ENCODE results near the gene DTX3.
"Not testable (repeated sequence)": the region's sequence is repeated elsewhere in the genome, so short reads cannot be mapped to it uniquely, and the experiment has no call there.

Gene DTX3

DNA sequence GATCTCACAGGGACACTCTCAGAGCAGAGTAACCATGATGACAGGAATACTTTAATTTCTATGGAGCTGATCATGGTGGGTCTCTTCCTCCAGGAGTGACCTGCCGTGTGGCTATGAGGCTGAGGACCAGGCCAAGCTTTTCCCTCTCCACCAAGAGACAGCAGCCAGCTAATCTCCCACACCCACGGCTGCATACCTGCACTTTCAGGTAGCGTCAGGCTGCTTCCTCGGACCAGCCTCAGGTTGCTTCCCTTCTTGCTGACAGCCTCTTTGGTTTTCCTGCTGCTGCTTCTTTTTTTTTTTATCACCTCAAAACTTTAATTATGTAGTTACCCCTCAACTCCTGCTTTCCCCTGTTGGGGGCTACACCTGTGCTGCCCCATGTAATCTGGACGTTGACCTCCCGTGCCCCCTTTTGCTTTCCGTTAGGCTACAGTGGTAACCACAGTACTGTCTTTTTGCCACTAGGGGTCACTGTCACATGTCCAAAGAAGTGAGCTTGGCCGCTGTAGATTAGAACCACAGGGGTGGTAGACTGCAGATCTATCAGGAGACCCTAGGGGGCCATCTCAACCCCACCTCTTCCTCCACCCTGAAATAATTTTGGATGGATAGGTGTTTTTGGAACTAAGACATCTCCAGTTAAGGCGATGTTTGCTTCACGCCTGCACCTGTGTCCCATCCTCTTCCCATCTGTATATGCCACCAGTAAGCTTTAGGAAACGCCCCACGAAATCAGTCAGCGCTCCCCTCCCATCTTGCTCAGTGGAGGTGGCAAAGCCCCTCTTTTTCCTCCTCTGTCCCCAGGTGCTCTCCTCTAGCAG, 21.4 kb upstream of the DTX3 start:
- DNase-seq (ENCODE audit: extremely low read depth in 1 of 2, low read depth in 1 of 2) = peak; percentile 21 to 42

DNA sequence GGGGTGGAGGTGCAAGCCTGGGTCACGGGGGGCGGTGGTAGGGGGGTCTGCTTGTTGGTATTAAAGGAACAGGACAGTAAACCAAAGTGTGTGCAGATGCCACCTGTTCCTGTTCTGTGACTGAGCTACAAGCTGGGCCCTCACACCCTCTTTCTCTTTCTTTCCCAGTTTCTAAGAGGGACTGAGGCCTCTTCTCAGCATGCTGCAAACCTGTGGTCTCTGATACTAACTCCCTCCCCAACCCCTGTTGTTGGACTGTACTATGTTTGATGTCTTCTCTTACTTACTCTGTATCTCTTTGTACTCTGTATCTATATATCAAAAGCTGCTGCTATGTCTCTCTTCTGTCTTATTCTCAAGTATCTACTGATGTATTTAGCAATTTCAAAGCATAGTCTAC, 20.6 kb upstream of the DTX3 start:
- DNase-seq (ENCODE audit: extremely low read depth in 1 of 2, low read depth in 1 of 2) = no peak

DNA sequence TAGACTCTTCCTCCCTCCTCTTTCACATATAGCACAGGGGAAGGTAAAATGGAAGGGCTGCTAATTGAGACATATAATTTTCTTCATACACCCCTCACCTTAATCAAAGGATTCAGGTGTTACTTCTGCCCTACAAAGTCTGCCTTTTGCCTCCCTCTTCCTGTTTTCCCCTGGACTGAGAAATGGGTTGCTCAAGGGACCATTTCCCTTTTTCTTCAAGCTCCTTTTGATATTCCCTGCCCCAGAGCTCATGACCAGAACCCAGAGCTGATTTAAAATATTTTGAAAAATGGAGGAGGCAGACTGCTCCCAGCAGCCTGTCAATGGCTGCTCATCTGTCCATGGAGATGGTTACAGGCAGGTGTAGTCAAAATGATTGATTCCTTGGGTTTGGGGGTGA, 19.9 kb upstream of the DTX3 start:
- no peak for DNase-seq (ENCODE audit: extremely low read depth in 1 of 2, low read depth in 1 of 2)

DNA sequence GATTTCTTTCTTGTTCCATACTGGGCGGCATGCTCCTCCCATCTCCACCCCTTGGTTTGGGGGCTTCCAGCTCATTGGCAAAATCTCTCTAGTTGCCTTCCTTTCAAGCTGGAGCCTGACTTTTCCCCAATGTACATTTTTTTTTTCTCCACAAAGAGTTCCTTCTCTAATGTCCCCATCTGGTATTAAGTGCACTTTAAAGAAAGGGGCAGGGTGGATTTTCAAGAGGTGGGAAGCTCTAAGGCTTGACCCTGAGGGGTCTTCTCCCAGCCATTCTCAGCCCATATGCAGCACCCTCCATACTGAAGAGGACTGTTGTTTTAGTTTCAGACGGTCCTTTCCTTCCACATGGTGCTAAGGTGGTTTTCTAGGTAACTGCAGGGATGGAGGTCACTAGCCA, 19.5 kb upstream of the DTX3 start:
- DNase-seq (ENCODE audit: extremely low read depth in 1 of 2, low read depth in 1 of 2) = no peak

DNA sequence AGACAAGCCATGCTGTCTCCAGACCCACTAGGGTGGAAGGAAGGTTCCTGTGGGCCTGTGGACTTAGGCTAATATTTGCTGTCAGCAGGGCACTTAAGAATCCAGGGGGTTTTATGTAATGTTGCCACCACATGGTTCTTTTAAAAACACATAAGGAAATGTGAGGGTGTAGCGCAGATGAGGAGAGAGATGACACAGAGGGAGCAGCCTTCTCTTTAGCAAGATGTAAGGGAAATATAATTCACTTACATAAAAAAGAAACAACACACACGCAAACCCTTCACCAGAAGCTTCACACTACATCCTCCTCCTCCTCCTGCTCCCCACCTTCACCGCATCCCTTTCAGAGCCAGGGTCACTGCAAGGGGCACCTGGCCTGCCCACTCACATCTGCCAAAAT, 18.5 kb upstream of the DTX3 start:
- DNase-seq (ENCODE audit: extremely low read depth in 1 of 2, low read depth in 1 of 2) = no peak

DNA sequence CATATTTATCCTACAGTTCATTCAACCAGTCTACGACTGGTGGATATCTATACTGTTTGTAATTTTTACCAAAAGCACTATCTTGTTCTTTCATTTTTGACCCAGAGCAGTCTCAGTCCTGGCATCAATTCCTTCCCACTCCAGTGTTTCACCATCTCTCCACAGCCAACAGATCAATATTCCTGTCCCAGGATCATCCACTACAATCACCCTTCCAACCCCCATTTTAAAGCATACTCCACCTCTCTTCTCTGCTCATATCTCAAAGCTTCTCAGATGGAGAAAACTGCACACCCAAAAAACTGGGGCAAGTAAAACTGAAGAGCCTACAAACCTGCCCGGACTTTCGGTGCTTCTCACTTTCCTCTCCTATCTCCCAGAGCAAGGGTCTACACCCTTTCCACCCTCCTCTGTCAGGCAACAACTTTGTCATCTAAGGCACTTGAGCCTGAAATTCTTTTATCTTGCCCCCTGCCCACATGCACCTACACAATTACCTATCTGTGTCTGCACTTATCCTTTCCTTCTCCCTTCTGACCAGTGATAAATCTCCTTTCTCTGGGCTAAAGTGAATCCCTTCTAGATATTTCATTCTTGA, 17.7 kb upstream of the DTX3 start:
- DNase-seq (ENCODE audit: extremely low read depth in 1 of 2, low read depth in 1 of 2) = no peak

DNA sequence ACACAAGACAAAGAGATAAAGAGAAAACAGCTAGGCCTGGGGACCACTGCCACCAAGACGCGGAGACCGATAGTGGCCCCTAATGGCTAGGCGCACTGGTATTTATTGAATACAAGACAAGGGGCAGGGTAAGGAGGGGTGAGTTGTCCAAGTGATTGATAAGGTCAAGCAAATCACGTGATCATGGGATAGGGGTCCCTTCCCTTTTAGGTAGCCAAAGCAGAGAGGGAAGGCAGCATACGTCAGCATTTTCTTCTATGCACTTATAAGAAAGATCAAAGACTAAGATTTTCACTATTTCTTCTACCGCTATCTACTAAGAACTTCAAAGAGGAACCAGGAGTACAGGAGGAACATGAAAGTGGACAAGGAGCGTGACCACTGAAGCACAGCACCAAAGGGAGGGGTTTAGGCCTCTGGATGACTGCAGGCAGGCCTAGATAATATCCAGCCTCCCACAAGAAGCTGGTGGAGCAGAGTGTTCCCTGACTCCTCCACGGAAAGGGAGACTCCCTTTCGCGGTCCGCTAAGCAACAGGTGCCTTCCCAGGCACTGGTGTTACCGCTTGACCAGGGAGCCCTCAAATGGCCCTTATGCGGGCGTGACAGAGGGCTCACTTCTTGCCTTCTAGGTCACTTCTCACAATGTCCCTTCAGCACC, 15.5 kb upstream of the DTX3 start:
- DNase-seq (ENCODE audit: extremely low read depth in 1 of 2, low read depth in 1 of 2) = not testable (repeated sequence)

DNA sequence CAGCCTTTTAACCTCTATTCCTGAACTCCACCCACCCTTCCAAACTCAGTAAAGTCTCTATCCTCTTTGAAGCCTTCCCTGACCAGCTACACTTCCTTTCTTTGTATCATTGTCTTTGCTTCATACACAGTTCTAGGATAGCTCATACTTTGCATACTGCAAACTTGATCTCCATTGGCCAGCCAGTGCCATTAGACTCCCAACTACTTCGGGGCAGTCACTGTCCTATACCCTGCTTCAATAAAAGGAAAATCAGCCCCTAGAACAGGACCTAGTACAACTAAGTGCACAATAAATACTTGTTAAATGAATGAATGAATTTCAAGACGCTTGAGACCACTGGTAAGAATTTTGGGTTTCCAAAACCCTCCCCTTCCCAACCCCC, 14.2 kb upstream of the DTX3 start:
- no peak for DNase-seq (ENCODE audit: extremely low read depth in 1 of 2, low read depth in 1 of 2)

DNA sequence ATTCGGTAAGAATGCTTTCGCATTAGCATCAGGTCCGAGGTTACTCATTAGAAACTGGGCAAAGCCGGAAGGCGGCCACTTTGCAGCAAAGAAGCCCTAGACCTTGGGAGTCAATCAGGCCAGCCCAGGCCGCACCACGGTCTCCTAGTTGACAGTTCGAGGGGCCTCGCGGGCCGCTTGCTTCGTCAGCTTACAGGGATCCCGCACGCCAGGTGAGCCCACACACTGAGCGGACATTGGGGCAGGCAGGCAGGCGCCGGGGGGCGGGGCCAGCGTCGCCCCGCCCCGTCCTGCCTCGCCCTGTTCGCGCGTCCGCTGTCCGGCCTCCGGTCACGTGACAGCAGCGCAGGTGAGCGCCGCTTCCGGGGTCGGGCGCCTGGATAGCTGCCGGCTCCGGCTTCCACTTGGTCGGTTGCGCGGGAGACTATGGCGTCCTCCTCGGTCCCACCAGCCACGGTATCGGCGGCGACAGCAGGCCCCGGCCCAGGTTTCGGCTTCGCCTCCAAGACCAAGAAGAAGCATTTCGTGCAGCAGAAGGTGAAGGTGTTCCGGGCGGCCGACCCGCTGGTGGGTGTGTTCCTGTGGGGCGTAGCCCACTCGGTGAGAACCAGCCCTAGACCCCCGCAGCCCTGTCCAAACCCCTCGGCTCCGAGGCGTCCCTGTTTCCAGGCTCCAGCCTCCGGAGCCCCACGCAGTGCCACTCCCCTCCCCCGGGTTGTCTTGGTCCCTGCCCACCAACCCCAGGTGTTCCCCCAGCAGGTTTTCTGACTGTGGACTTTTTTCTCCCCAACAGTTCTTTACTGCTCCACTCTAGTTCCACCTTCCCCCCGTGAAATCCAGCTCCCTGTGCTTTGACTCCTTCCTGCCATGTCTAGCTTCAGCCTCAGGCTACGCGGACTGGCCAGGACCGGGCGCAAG, 13.5 kb upstream of the DTX3 start, which contains the start of gene PIP4K2C:
PIP4K2C (plus strand) TSS at position 329 of the 918 bp plus-strand sequence; CDS start at position 427, 98 bp downstream.
- DNase-seq (ENCODE audit: extremely low read depth in 1 of 2, low read depth in 1 of 2) = peak in 1 of 2 donors; percentile 66

DNA sequence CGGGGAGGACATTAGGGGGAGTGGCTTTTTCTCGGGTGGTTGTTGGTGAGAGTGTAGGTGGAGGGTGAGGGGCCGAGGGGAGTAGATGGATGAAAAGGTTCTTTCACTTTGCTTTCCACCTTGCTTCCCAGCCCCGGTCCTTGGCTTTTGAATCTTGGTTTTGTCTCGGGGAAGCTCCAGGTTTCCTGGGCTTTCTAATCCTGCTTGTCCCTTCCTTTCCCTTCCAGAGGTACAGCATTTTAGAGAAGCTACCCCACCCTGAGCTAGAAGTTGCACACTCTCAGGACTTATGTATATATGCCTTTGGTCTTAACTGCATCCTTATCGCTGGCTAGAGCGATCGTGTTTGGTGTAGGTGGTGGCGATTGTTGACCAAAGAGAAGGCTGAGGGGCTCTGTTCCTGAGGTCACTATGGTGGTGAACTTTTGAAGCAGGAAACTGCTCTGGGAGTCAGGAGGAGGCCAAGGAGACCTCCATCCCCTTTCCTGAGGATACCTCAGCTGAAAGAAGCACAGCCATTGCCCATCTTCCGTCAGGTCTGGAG, 12.8 kb upstream of the DTX3 start:
- no peak for DNase-seq (ENCODE audit: extremely low read depth in 1 of 2, low read depth in 1 of 2)

DNA sequence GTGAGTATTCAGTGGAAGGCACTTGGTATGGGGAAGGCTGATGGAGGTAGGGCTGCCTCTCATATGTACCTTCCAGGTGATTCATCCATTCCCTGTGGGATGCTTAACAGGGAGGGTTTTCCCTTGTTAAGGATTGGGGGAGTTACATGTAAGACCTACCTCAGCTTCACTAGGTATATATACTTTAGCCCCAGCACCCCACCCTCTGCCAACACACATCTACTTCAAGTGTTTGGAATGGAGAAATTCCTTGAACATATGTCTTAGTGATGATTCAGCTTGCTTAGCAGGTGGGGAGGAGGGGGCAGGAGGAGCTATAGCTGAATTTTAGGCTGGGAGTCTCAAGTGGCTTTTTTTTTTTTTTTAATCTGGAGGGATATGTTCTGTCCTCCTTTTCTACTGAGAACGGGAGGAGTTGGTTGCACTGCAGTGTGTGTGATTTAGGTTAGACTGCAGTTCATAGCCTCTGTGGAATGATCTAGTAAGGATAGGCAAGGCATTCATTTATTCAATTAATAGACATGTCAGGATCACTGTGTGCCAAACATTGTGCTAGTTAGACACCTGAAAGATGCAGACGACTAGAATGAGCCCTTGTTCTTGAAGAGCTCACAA, 12.0 kb upstream of the DTX3 start:
- DNase-seq (ENCODE audit: extremely low read depth in 1 of 2, low read depth in 1 of 2) = no peak

DNA sequence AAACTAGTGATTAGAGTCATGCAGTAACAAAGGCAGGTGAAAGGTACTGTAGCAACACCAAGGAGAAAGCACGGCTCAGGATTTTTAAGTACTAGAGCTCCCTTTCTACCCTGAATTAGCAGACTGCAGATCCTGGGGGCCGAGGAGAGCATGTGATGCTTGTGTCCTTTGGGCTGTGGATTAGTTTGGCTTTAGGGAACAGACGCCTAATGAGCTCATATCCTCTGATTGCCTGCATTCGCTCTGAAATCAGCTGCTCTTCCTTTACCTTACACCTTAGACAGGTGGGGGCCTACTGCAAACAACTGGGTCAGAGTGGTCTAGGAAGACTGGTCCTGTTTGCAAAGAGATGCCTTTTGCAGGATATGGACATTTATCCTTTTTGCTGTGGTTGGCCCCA, 11.4 kb upstream of the DTX3 start:
- no peak for DNase-seq (ENCODE audit: extremely low read depth in 1 of 2, low read depth in 1 of 2)

DNA sequence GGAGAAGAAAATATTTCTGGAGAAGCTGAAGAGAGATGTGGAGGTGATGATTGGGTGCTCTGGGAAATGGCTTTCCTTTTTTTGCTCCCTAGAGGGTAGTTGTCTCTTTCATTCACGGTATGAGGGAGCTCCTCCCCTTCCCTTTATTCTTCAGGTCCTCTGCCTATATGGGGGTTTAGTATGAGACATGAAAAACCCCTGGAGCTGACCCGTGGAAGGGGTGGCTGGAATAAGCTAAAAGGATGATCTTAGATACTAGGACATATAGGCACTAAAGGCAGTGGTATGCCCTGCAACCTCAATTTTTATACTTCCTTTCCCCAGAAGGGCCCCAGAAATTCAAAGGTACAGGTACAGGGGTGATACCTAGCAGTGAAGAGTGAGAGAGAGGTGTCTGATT, 4.2 kb upstream of the DTX3 start:
- no peak for DNase-seq (ENCODE audit: extremely low read depth in 1 of 2, low read depth in 1 of 2)

DNA sequence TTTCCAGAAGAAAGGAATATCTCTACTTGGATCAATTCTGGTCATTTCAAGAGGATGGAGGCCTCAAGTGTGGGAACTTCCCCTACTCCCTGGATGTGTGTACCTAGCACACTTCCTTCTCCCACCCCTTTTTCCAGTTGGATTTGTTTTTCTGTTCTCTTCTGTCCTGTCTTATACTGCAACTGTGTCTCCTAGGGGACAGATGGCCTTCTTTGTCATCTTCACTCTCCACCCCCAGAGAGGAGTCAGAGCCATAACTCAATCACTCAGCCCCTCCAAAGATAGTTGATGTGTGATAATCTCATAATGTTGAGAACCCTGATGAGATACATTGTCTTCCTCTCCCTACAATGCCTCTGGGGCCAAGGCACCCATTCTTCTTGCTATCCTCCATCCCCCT, 2.1 kb upstream of the DTX3 start:
- no peak for DNase-seq (ENCODE audit: extremely low read depth in 1 of 2, low read depth in 1 of 2)

DNA sequence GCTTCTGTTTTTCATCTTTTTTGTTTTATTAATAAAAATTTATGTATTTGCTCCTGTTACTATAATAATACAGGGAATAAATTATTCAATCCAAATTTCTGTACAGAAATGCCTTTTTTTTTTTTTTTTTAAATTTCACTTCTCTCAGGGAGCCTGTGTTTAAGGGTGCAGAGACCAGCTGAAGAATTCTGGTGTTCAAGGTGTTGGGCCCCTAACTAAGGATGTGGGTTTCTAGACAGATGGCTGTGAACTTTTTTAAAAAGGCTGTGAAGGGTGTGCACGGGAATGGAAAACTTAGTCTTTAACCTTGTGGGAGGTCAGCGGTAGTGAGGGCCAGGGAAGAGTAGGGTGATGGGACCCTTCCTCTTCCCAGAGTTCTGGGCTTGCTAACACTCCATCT, 1.3 kb upstream of the DTX3 start:
- DNase-seq (ENCODE audit: extremely low read depth in 1 of 2, low read depth in 1 of 2) = no peak

DNA sequence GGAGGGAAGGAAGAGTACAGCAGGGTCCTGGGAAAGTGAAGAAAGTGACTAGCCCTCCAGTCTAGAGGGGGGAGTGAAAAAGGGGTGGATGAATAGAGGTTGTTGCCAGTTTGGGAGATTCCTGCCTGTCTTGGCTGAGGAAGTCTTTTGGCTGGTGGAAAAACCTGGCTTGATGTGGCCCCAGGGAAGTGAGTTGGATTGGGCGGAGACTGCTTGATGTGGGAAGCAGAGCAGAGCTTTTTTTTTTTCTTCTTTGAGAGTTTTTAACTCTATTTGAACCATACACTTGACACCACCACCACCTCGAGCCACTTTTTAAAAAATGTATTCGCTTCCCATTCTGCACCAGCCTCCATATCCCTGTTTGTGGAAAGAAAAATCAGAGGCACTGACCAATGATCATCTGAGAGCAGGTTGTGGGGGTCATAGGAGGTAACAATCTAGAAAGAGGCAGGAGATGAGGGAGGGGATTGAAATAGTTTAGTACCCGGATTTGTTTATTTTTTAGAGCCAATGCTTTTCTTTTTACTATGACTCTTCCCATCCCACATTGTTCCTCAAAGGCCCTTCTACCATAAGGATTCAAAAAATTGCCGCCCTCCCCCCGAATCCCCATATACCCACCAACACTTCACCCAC, 690 bp upstream of the DTX3 start:
- no peak for DNase-seq (ENCODE audit: extremely low read depth in 1 of 2, low read depth in 1 of 2)

DNA sequence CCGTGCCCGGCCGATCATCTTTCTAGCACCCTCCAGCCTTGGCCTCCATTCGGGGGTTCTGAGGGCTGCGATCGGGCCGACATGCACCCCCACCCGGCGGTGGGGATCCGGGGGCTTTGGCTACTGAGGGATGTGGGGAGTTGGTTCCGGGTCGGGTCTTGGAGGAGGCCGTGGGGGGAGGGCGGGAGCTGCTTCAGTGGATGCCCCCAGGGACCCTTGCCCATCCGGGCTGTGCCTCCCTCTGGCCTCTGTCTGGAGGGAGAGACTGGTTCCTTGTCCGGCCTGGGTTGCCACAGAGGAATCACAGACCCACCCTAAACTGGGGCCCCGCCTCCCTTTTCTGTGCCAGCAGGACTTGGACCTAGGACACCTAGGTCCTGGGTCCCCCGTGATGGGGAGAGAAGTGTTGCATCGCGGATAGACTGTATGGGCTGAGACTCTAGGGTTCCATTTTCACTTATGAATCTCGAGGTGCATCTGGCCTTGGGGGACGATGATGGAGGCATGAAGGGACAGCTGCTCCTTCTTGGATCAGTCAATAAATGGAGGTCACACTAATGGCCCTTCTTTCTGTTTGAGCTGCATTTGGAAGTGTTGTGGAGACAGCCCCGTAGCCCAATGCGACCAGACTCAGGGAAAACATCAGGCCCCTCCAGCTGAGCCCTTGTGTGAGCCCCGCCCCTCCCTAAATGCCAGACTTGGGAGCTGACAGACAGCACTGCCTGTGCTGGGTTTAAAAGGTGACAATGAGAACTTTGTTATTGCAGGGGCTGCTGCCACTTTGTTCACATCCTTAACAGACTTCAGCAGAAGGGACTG, 577 bp downstream of the DTX3 start:
- DNase-seq (ENCODE audit: extremely low read depth in 1 of 2, low read depth in 1 of 2) = no peak

DNA sequence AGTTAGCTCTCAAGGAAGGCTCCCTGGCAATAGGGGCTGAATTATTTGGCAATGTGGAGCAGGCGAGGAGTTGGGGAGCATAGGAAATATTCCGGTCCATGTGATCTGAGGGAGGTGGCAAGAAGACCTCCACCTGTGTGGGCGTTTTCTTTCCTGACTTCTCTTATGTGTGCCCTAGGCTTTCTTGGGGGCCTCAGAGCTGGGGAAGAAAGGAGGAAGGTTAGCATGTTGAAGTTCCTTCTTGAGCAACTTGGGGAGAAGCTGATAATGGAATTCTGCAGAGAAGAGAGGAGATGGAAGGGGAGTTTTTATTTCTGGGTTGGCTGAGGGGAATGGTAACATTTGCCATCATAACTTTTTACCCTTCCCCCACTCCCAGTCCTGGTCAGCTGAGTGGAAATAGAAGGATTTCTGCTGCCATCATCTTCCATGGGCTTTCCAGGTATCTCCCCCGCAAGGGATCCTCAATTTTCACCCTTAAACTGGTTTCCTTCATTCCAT, 1.2 kb downstream of the DTX3 start:
- no peak for DNase-seq (ENCODE audit: extremely low read depth in 1 of 2, low read depth in 1 of 2)

DNA sequence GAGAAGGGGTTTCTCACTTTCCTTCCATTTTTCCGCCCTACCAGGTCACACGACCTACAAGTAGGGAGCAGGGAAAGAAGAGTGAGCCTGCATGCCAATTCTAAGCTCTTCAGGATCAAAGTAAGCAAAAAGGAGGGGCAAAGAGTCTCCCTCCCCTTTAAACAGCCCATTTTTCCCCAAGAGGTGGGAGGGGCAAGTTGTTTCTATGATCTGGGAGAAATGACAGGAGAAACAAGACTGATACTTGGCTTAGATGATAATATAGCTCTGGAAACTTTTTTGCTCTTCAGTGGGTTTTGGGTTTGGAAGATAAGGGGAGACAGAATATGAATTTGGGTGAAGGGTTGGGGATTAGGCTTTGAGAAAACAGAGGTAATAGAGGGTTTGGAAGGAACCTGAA, 1.8 kb downstream of the DTX3 start:
- DNase-seq (ENCODE audit: extremely low read depth in 1 of 2, low read depth in 1 of 2) = no peak
